Heart left ventricle (tissue), 13 donors: Measurements from ENCODE around the gene NOTUM.

Experiments
- CTCF ChIP-seq, 12 donors: fragments of 200-600 bp; sonication (generic) in 4 of 12; IDR thresholded peaks; one replicate each; pipeline versions ENCODE4 v1.5.0 to v1.8.0; 2018 to 2022; ENCODE audit warnings: antibody characterized with exemption in 12 of 12, mild to moderate bottlenecking in 5 of 12
- POLR2A ChIP-seq, 2 donors: fragments of 450-650 bp; IDR thresholded peaks; one replicate each; pipeline ENCODE4 v1.6.1; 2017; ENCODE audit warnings: antibody characterized with exemption in 2 of 2, mild to moderate bottlenecking in 2 of 2, moderate library complexity in 2 of 2
- donor health status: ischemic (EF 13 %, LVEDD 7.1; RV severe dilation, severe dysfunction).
- donor health status: DM: no; HTN: yes; CAD: no.
- donor health status: DM: no; HTN: no; CAD: no.
- donor health status: ischemic (EF 25% LVEDD 6.9; RV normal size, moderate dysfunction).
- donor health status: ischemic (EF 25% LVEDD 5.7; RV mildly dilated, moderate dysfunction).
- donor health status: ischemic (EF 35%, LVEDD 5.7; RV mildly dilated, moderate dysfunction).
- donor health status: nonischemic (EF 11% LVEDD 7.7; RV severe dilation, severe dysfunction).
- donor health status: DM: yes; HTN: yes; CAD: no.
- donor health status: PGD.
- donor health status: ischemic (EF 29% LVEDD 5.4; RV normal size, mild dysfunction).
- donor health status: nonischemic (EF 23%, LVEDD 6.1; RV moderate dilation, normal function).

- TF ChIP-seq POLR2A (IDR thresholded peaks at IDR 0.05) (no peak), CTCF (IDR thresholded peaks at IDR 0.05) (no peak)
Measured at GRCh38 chr17:81915331-81915730, 45.7 kb downstream of the NOTUM start.
